GM20431 (cell line): ENCODE data around the gene OR2G6.
"Not testable (repeated sequence)": the region's sequence is repeated elsewhere in the genome, so short reads cannot be mapped to it uniquely, and the experiment has no call there.

Source experiments
- in situ Hi-C: fragments of 300-500 bp; cut with MseI, MboI; formaldehyde crosslinking; loops from one replicate; pipeline ENCODE4 v1.15.0; 2020; ENCODE audit warnings: low sequenced_read_pairs; ENCODE audit not compliant: unreplicated experiment

The OR2G6 gene

GRCh38 chr1:248573856-248574255 lies 66.0 kb downstream of the OR2G6 start:
- in situ Hi-C loops: not testable (repeated sequence)

- in situ Hi-C loops: not testable (repeated sequence)
These were observed 66.8 kb downstream of the OR2G6 start, which contains the start of gene OR2T34 for GRCh38 chr1:248574657-248575056. Gene OR2T34, minus strand, starts transcription at chr1:248574757. Its CDS starts 0 bp downstream, at chr1:248574757.

- in situ Hi-C loops: no loop called here
These were observed 68.5 kb downstream of the OR2G6 start for GRCh38 chr1:248576260-248576980.
